Stimulated activated naive CD8-positive, alpha-beta T cell treated with anti-CD3 and anti-CD28 coated beads, Interleukin-15, Interleukin-2, amounts not matched to agents 100 ng/mL and 50 ng/mL, for 24 hours (primary cell): ENCODE measurements around the gene TBC1D2B.

Experiments used
- H3K27ac Mint-ChIP-seq: one replicate; pipeline ENCODE4 v1.8.0; 2021; ENCODE audit warnings: mild to moderate bottlenecking, mixed read lengths
- H3K27me3 Mint-ChIP-seq: one replicate; pipeline ENCODE4 v1.8.0; 2021; ENCODE audit warnings: mixed read lengths
- H3K36me3 Mint-ChIP-seq: one replicate; pipeline ENCODE4 v1.8.0; 2021; ENCODE audit warnings: low read depth, mixed read lengths
- H3K4me1 Mint-ChIP-seq: one replicate; pipeline ENCODE4 v1.8.0; 2021; ENCODE audit warnings: low read depth, mixed read lengths
- H3K4me3 Mint-ChIP-seq: one replicate; pipeline ENCODE4 v1.8.0; 2021; ENCODE audit warnings: mild to moderate bottlenecking, mixed read lengths
- H3K9me3 Mint-ChIP-seq: one replicate; pipeline ENCODE4 v1.8.0; 2021; ENCODE audit warnings: mixed read lengths

The TBC1D2B gene

GRCh38 chr15:78057803-78058202 lies 19.7 kb downstream of the TBC1D2B start:
- peak overlapping the region; percentile 45 for H3K27ac Mint-ChIP-seq
- H3K36me3 Mint-ChIP-seq, result peaks cover 8% of the 10 kb centered on the region
- H3K4me1 Mint-ChIP-seq, result peaks cover 76% of the 10 kb centered on the region
- H3K4me3 Mint-ChIP-seq, result no peak overlapping the region
- H3K9me3 Mint-ChIP-seq, result no peaks in the 10 kb centered on the region
- no peaks in the 10 kb centered on the region for H3K27me3 Mint-ChIP-seq

GRCh38 chr15:78056714-78057269 lies 20.7 kb downstream of the TBC1D2B start:
- Mint-ChIP-seq H3K27ac (peak overlapping the region; percentile 84), H3K4me3 (peak overlapping the region; percentile 65), H3K27me3 (no peaks in the 10 kb centered on the region)

GRCh38 chr15:78055919-78056713 lies 21.4 kb downstream of the TBC1D2B start:
- Mint-ChIP-seq H3K9me3 (no peaks in the 10 kb centered on the region), H3K36me3 (peaks cover 22% of the 10 kb centered on the region), H3K4me3 (peak overlapping the region; percentile 65), H3K27ac (peak overlapping the region; percentile 84), H3K27me3 (no peaks in the 10 kb centered on the region), H3K4me1 (peaks cover 93% of the 10 kb centered on the region)

More at GRCh38 chr15:78056714-78057269, 20.7 kb downstream of the TBC1D2B start:
- Mint-ChIP-seq H3K9me3 (no peaks in the 10 kb centered on the region), H3K4me1 (peaks cover 86% of the 10 kb centered on the region), H3K36me3 (peaks cover 18% of the 10 kb centered on the region)

- H3K4me1 Mint-ChIP-seq, result peaks cover 98% of the 10 kb centered on the region
- H3K36me3 Mint-ChIP-seq, result peaks cover 22% of the 10 kb centered on the region
- H3K4me3 Mint-ChIP-seq, result no peak overlapping the region
- H3K27ac Mint-ChIP-seq, result no peak overlapping the region
- no peaks in the 10 kb centered on the region for H3K9me3 Mint-ChIP-seq
- H3K27me3 Mint-ChIP-seq, result no peaks in the 10 kb centered on the region
Measured at GRCh38 chr15:78054966-78055365, 22.5 kb downstream of the TBC1D2B start.

GRCh38 chr15:78054518-78054917 lies 23.0 kb downstream of the TBC1D2B start:
- Mint-ChIP-seq H3K36me3 (peaks cover 22% of the 10 kb centered on the region), H3K9me3 (no peaks in the 10 kb centered on the region), H3K27me3 (no peaks in the 10 kb centered on the region), H3K4me3 (no peak overlapping the region), H3K27ac (no peak overlapping the region), H3K4me1 (peaks cover 98% of the 10 kb centered on the region)

GRCh38 chr15:78052545-78052944 lies 25.0 kb downstream of the TBC1D2B start:
- H3K27ac Mint-ChIP-seq, result peak overlapping the region; percentile 88
- H3K4me1 Mint-ChIP-seq, result peaks cover 98% of the 10 kb centered on the region
- H3K36me3 Mint-ChIP-seq, result peaks cover 22% of the 10 kb centered on the region
- no peaks in the 10 kb centered on the region for H3K27me3 Mint-ChIP-seq
- no peaks in the 10 kb centered on the region for H3K9me3 Mint-ChIP-seq
- H3K4me3 Mint-ChIP-seq, result no peak overlapping the region

GRCh38 chr15:78052001-78052401 lies 25.5 kb downstream of the TBC1D2B start:
- Mint-ChIP-seq H3K4me1 (peaks cover 98% of the 10 kb centered on the region), H3K4me3 (no peak overlapping the region), H3K36me3 (peaks cover 23% of the 10 kb centered on the region), H3K9me3 (no peaks in the 10 kb centered on the region), H3K27me3 (no peaks in the 10 kb centered on the region), H3K27ac (peak overlapping the region; percentile 88)

GRCh38 chr15:78051596-78051995 lies 25.9 kb downstream of the TBC1D2B start:
- Mint-ChIP-seq H3K27me3 (no peaks in the 10 kb centered on the region), H3K36me3 (peaks cover 27% of the 10 kb centered on the region), H3K4me1 (peaks cover 98% of the 10 kb centered on the region), H3K4me3 (peak overlapping the region; percentile 9), H3K9me3 (no peaks in the 10 kb centered on the region), H3K27ac (peak overlapping the region; percentile 88)

- Mint-ChIP-seq H3K4me1 (peaks cover 98% of the 10 kb centered on the region), H3K4me3 (peak overlapping the region; percentile 39), H3K36me3 (peaks cover 27% of the 10 kb centered on the region), H3K9me3 (no peaks in the 10 kb centered on the region), H3K27me3 (no peaks in the 10 kb centered on the region), H3K27ac (peak overlapping the region; percentile 88)
Measured at GRCh38 chr15:78050826-78051225, 26.7 kb downstream of the TBC1D2B start.

- peaks cover 98% of the 10 kb centered on the region for H3K4me1 Mint-ChIP-seq
- no peaks in the 10 kb centered on the region for H3K27me3 Mint-ChIP-seq
- H3K27ac Mint-ChIP-seq, result peak overlapping the region; percentile 88
- H3K4me3 Mint-ChIP-seq, result peak overlapping the region; percentile 39
- peaks cover 27% of the 10 kb centered on the region for H3K36me3 Mint-ChIP-seq
- H3K9me3 Mint-ChIP-seq, result no peaks in the 10 kb centered on the region
Measured at GRCh38 chr15:78050441-78050809, 27.1 kb downstream of the TBC1D2B start.

GRCh38 chr15:78049691-78050440 lies 27.6 kb downstream of the TBC1D2B start:
- Mint-ChIP-seq H3K27ac (peak overlapping the region; percentile 88), H3K4me1 (peaks cover 98% of the 10 kb centered on the region), H3K36me3 (peaks cover 27% of the 10 kb centered on the region), H3K9me3 (no peaks in the 10 kb centered on the region), H3K27me3 (no peaks in the 10 kb centered on the region), H3K4me3 (peak overlapping the region; percentile 39)

GRCh38 chr15:78048628-78048920 lies 28.9 kb downstream of the TBC1D2B start:
- Mint-ChIP-seq H3K36me3 (peaks cover 37% of the 10 kb centered on the region), H3K27ac (peak overlapping the region; percentile 64)

GRCh38 chr15:78047761-78048627 lies 29.5 kb downstream of the TBC1D2B start:
- Mint-ChIP-seq H3K4me3 (peak overlapping the region; percentile 48), H3K4me1 (peaks cover 100% of the 10 kb centered on the region), H3K36me3 (peaks cover 36% of the 10 kb centered on the region), H3K27ac (peak overlapping the region; percentile 93), H3K9me3 (no peaks in the 10 kb centered on the region), H3K27me3 (no peaks in the 10 kb centered on the region)

More at GRCh38 chr15:78048628-78048920, 28.9 kb downstream of the TBC1D2B start:
- H3K9me3 Mint-ChIP-seq, result no peaks in the 10 kb centered on the region
- H3K4me3 Mint-ChIP-seq, result no peak overlapping the region
- H3K27me3 Mint-ChIP-seq, result no peaks in the 10 kb centered on the region
- H3K4me1 Mint-ChIP-seq, result peaks cover 100% of the 10 kb centered on the region

- Mint-ChIP-seq H3K36me3 (peaks cover 34% of the 10 kb centered on the region), H3K27me3 (no peaks in the 10 kb centered on the region), H3K4me1 (peaks cover 100% of the 10 kb centered on the region), H3K27ac (peak overlapping the region; percentile 93), H3K9me3 (no peaks in the 10 kb centered on the region), H3K4me3 (peak overlapping the region; percentile 42)
Measured at GRCh38 chr15:78046796-78047341, 30.6 kb downstream of the TBC1D2B start.
